BLaER1 (cell line): ENCODE measurements around the gene BECN2.

Experiments
- H3K27ac ChIP-seq: shearing (Covaris generic); formaldehyde crosslinking; 2 replicates; pipeline ENCODE4 v1.8.1; 2022
- H3K27me3 ChIP-seq: shearing (Covaris generic); formaldehyde crosslinking; 2 replicates; pipeline ENCODE4 v1.8.1; 2022
- H3K36me3 ChIP-seq: shearing (Covaris generic); formaldehyde crosslinking; 2 replicates; pipeline ENCODE4 v1.8.1; 2022
- H3K4me1 ChIP-seq: shearing (Covaris generic); formaldehyde crosslinking; 2 replicates; pipeline ENCODE4 v1.8.1; 2022
- H3K4me2 ChIP-seq: shearing (Covaris generic); formaldehyde crosslinking; 2 replicates; pipeline ENCODE4 v1.8.1; 2022
- H3K4me3 ChIP-seq: shearing (Covaris generic); formaldehyde crosslinking; 2 replicates; pipeline ENCODE4 v1.8.1; 2022
- H3K9ac ChIP-seq: shearing (Covaris generic); formaldehyde crosslinking; 2 replicates; pipeline ENCODE4 v1.8.1; 2022
- H3K9me3 ChIP-seq: shearing (Covaris generic); formaldehyde crosslinking; 2 replicates; pipeline ENCODE4 v1.8.1; 2022
- H4K20me1 ChIP-seq: shearing (Covaris generic); formaldehyde crosslinking; 2 replicates; pipeline ENCODE4 v1.8.1; 2022
- Cebpa-rat ChIP-seq: shearing (Covaris generic); IDR thresholded peaks from 2 replicates; pipeline ENCODE4 v1.8.1; 2022

BECN2 gene

GRCh38 chr1:242000434-242000833 lies 42.9 kb downstream of the BECN2 start:
- Histone ChIP-seq H3K27me3 (no peaks in the 10 kb centered on the region), H3K9me3 (no peaks in the 10 kb centered on the region), H3K4me3 (no peak overlapping the region), H3K9ac (no peak overlapping the region), H3K36me3 (no peaks in the 10 kb centered on the region), H3K4me1 (0 out of 2 replicates have a peak, but pooled peaks cover 4% of the 10 kb centered on the region), H3K4me2 (no peak overlapping the region), H3K27ac (no peak overlapping the region), H4K20me1 (no peaks in the 10 kb centered on the region)
- no peak for TF ChIP-seq Cebpa-rat

- Histone ChIP-seq H3K4me3 (no peak overlapping the region), H3K27ac (no peak overlapping the region), H3K9me3 (no peaks in the 10 kb centered on the region), H3K4me2 (no peak overlapping the region), H3K9ac (no peak overlapping the region), H4K20me1 (no peaks in the 10 kb centered on the region), H3K27me3 (no peaks in the 10 kb centered on the region), H3K4me1 (0 out of 2 replicates have a peak, but pooled peaks cover 4% of the 10 kb centered on the region), H3K36me3 (no peaks in the 10 kb centered on the region)
- no peak for TF ChIP-seq Cebpa-rat
Observed at GRCh38 chr1:242002072-242002471, 44.5 kb downstream of the BECN2 start.

GRCh38 chr1:242002510-242002909 lies 44.9 kb downstream of the BECN2 start:
- H3K27ac ChIP-seq: no peak overlapping the region
- no peaks in the 10 kb centered on the region for H3K27me3 ChIP-seq
- no peak overlapping the region for H3K4me2 ChIP-seq
- H3K36me3 ChIP-seq: no peaks in the 10 kb centered on the region
- no peaks in the 10 kb centered on the region for H3K9me3 ChIP-seq
- H3K4me1 ChIP-seq: 0 out of 2 replicates have a peak, but pooled peaks cover 7% of the 10 kb centered on the region
- no peak overlapping the region for H3K9ac ChIP-seq
- no peak overlapping the region for H3K4me3 ChIP-seq
- no peaks in the 10 kb centered on the region for H4K20me1 ChIP-seq
- no peak for TF ChIP-seq Cebpa-rat

- H3K27ac ChIP-seq: no peak overlapping the region
- no peaks in the 10 kb centered on the region for H4K20me1 ChIP-seq
- H3K4me2 ChIP-seq: no peak overlapping the region
- no peak for TF ChIP-seq Cebpa-rat
- no peaks in the 10 kb centered on the region for H3K36me3 ChIP-seq
- H3K9me3 ChIP-seq: no peaks in the 10 kb centered on the region
- H3K4me1 ChIP-seq: peaks cover 10% of the 10 kb centered on the region; the same call in 1 of the 2 replicates
- no peak overlapping the region for H3K4me3 ChIP-seq
- H3K9ac ChIP-seq: no peak overlapping the region
- no peaks in the 10 kb centered on the region for H3K27me3 ChIP-seq
Observed at GRCh38 chr1:242004751-242005495, 47.4 kb downstream of the BECN2 start.

GRCh38 chr1:242005866-242006535 lies 48.4 kb downstream of the BECN2 start:
- no peaks in the 10 kb centered on the region for H3K27me3 ChIP-seq
- no peaks in the 10 kb centered on the region for H3K9me3 ChIP-seq
- H3K4me2 ChIP-seq: no peak overlapping the region
- H3K4me3 ChIP-seq: no peak overlapping the region
- no peak for TF ChIP-seq Cebpa-rat
- H4K20me1 ChIP-seq: no peaks in the 10 kb centered on the region
- peaks cover 10% of the 10 kb centered on the region; the same call in 1 of the 2 replicates for H3K4me1 ChIP-seq
- H3K9ac ChIP-seq: no peak overlapping the region
- no peak overlapping the region for H3K27ac ChIP-seq
- no peaks in the 10 kb centered on the region for H3K36me3 ChIP-seq

- Histone ChIP-seq H3K27me3 (no peaks in the 10 kb centered on the region), H3K4me1 (peaks cover 10% of the 10 kb centered on the region; the same call in 1 of the 2 replicates)
- TF ChIP-seq Cebpa-rat: no peak
Observed at GRCh38 chr1:242006976-242007375, 49.4 kb downstream of the BECN2 start.

More at GRCh38 chr1:242006976-242007375, 49.4 kb downstream of the BECN2 start:
- no peak overlapping the region for H3K4me3 ChIP-seq
- H4K20me1 ChIP-seq: no peaks in the 10 kb centered on the region
- no peaks in the 10 kb centered on the region for H3K36me3 ChIP-seq
- H3K27ac ChIP-seq: no peak overlapping the region
- no peaks in the 10 kb centered on the region for H3K9me3 ChIP-seq
- H3K9ac ChIP-seq: no peak overlapping the region
- H3K4me2 ChIP-seq: no peak overlapping the region
